ENCODE data around the gene TRIO.

Gene TRIO

DNA sequence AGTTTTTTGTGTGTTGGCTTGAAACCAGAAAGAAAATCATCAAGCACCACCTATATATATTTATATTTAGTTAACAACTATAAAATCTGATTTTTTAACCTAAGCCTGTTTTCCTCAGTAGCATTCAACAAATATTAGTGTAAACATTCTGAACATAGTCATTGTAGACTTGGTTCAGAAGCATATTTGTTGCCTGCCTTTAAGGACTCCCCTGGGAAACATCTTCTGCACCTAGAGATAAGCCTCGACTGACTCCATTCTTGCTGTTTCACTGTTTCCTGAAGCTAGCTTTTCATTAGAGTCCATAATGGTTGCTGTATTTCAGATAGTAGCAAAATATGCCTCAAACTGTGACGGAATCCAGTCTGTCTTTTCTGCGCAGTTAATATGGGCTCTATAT lies 123.5 kb downstream of the TRIO start:
- H3K4me2 ChIP-seq (ENCODE audit: insufficient read depth, low read length, poor library complexity, severe bottlenecking) = no peak overlapping the region
- H3K9me3 ChIP-seq (replicated peaks in 1 of 2; ENCODE audit: control insufficient read depth in 2 of 2, insufficient read depth in 1 of 2, low read depth in 1 of 2, low read length in 2 of 2) = no peaks in the 10 kb centered on the region
- no peak overlapping the region for H2AFZ ChIP-seq (ENCODE audit: low read length)
- H2BK15ac ChIP-seq (ENCODE audit: low read length) = no peak overlapping the region
- H3K4me3 ChIP-seq (ENCODE audit: low read length in 2 of 2) = no peak overlapping the region
- no peak overlapping the region for H2BK120ac ChIP-seq (ENCODE audit: low read depth, low read length)
- H3K27me3 ChIP-seq (ENCODE audit: control insufficient read depth in 3 of 3, insufficient read depth in 3 of 3, low read depth in 1 of 3, low read length in 3 of 3) = no peaks in the 10 kb centered on the region
- H3K23ac ChIP-seq (ENCODE audit: low read depth, low read length, poor library complexity) = no peak overlapping the region
- no peak overlapping the region for H2BK5ac ChIP-seq (ENCODE audit: low read length)
- H3K4ac ChIP-seq (ENCODE audit: low read length) = no peak overlapping the region
- H3K14ac ChIP-seq (ENCODE audit: low read length) = no peak overlapping the region
- H3K18ac ChIP-seq (ENCODE audit: low read length) = no peak overlapping the region
- no peak overlapping the region for H4K91ac ChIP-seq (ENCODE audit: low read depth, low read length, poor library complexity)
- no peak overlapping the region for H2BK12ac ChIP-seq (ENCODE audit: low read length)
- H3K36me3 ChIP-seq (replicated peaks in 1 of 2; ENCODE audit: control insufficient read depth in 2 of 2, insufficient read depth in 2 of 2, low read length in 2 of 2) = peaks cover 0 to 9% of the 10 kb centered on the region in 2 donors
- no peaks in the 10 kb centered on the region for H3K79me1 ChIP-seq (ENCODE audit: low read depth, low read length)
- H2AK5ac ChIP-seq (ENCODE audit: low read depth, low read length) = no peak overlapping the region
- no peak overlapping the region for H3K9ac ChIP-seq (ENCODE audit: low read depth, low read length, poor library complexity)
- no peak for DNase-seq (ENCODE audit: low spot score)
- no peak overlapping the region for H4K8ac ChIP-seq (ENCODE audit: low read depth, low read length)
- H3K27ac ChIP-seq (replicated peaks; ENCODE audit: low read length) = no peak overlapping the region
- no CpG with 5 or more reads among the region's 3 CpGs for WGBS, 2 donors (ENCODE audit: extremely low coverage in 2 of 2, insufficient read length in 2 of 2, insufficient replicate concordance in 1 of 2)
- peaks cover 23 to 27% of the 10 kb centered on the region in 2 donors for H3K4me1 ChIP-seq (ENCODE audit: control insufficient read depth in 2 of 2, insufficient read depth in 1 of 2, low read depth in 1 of 2, low read length in 2 of 2)

DNA sequence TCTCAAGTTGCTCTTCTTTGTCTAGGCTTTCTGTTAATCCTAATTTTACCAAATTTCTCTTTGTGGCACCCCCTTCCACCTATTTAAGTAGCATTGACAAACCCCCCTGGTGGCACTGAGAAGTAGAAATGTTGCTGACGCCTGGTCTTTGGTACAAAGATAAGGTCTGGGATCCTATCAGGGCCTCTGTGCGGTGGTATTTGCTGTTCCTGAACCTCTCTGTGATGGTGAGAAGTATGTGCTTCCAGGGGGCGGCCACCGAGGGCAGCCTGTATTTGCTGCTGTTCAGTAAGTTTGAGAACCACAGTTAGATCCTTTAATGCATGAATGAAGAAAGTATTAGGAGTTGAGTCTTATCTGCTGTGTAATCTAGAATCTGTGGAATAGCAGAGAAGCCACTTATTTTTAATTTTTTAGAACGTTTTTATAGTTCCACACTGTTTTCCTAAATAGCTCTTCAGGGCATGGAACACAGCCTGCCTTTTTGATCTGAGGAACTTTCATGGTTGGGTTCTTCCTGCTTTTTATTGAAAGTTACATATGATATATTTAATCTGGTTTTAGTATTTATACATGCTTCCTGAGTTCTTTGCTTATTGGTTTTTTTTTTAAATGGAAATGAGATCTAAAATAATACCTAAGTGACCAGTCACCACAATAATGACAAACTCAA lies 124.2 kb downstream of the TRIO start:
- no CpG with 5 or more reads among the region's 5 CpGs for WGBS, 2 donors (ENCODE audit: extremely low coverage in 2 of 2, insufficient read length in 2 of 2, insufficient replicate concordance in 1 of 2)
- no peak overlapping the region for H3K23ac ChIP-seq (ENCODE audit: low read depth, low read length, poor library complexity)
- H4K8ac ChIP-seq (ENCODE audit: low read depth, low read length) = no peak overlapping the region
- no peak overlapping the region for H3K9ac ChIP-seq (ENCODE audit: low read depth, low read length, poor library complexity)
- H2AFZ ChIP-seq (ENCODE audit: low read length) = no peak overlapping the region
- no peak overlapping the region for H2BK15ac ChIP-seq (ENCODE audit: low read length)
- H2BK5ac ChIP-seq (ENCODE audit: low read length) = no peak overlapping the region
- no peak overlapping the region for H3K14ac ChIP-seq (ENCODE audit: low read length)
- H3K27me3 ChIP-seq (ENCODE audit: control insufficient read depth in 3 of 3, insufficient read depth in 3 of 3, low read depth in 1 of 3, low read length in 3 of 3) = no peaks in the 10 kb centered on the region
- no peak overlapping the region for H2AK5ac ChIP-seq (ENCODE audit: low read depth, low read length)
- no peak overlapping the region for H3K4me3 ChIP-seq (ENCODE audit: low read length in 2 of 2)
- H3K4me2 ChIP-seq (ENCODE audit: insufficient read depth, low read length, poor library complexity, severe bottlenecking) = no peak overlapping the region
- H3K9me3 ChIP-seq (replicated peaks in 1 of 2; ENCODE audit: control insufficient read depth in 2 of 2, insufficient read depth in 1 of 2, low read depth in 1 of 2, low read length in 2 of 2) = no peaks in the 10 kb centered on the region
- H3K18ac ChIP-seq (ENCODE audit: low read length) = no peak overlapping the region
- peaks cover 20 to 27% of the 10 kb centered on the region in 2 donors for H3K4me1 ChIP-seq (ENCODE audit: control insufficient read depth in 2 of 2, insufficient read depth in 1 of 2, low read depth in 1 of 2, low read length in 2 of 2)
- DNase-seq (ENCODE audit: low spot score) = no peak
- no peak overlapping the region for H3K27ac ChIP-seq (replicated peaks; ENCODE audit: low read length)
- peaks cover 0 to 14% of the 10 kb centered on the region in 2 donors for H3K36me3 ChIP-seq (replicated peaks in 1 of 2; ENCODE audit: control insufficient read depth in 2 of 2, insufficient read depth in 2 of 2, low read length in 2 of 2)
- H2BK120ac ChIP-seq (ENCODE audit: low read depth, low read length) = no peak overlapping the region
- no peak overlapping the region for H4K91ac ChIP-seq (ENCODE audit: low read depth, low read length, poor library complexity)
- H2BK12ac ChIP-seq (ENCODE audit: low read length) = no peak overlapping the region
- H3K79me1 ChIP-seq (ENCODE audit: low read depth, low read length) = no peaks in the 10 kb centered on the region
- no peak overlapping the region for H3K4ac ChIP-seq (ENCODE audit: low read length)

DNA sequence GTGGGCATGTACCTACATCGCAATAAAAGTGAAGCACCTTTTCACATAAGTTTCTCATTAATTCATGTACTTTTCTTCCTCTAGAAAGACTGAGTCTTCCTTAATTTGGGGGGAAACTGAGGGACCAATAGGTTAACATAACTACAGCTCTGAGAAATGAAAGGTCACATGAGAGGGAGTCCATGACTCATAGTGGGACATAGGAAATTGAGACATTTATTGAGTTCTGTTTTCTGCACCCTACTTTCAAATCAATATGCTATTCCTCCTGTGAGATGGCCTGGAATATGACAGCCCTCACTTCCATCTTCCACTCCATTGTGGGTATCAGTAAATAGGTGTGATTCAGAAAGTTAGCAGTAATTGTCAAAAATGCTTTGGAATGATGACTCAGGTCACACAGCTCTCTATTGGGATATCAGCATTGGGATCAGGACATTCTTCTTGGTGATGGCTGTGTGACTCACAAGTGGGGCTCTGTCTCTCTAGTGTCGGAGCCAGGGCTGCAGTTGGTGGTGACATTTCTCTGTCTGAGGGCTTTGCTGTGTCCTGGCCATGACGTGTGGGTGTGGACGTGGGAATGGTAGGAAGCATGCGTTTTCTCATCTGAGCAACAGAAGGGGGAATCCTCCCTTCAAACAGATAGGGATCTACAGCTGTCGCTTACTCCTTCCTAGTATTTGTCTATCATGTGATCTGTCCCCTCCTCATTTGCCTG lies 125.0 kb downstream of the TRIO start:
- no peak overlapping the region for H4K91ac ChIP-seq (ENCODE audit: low read depth, low read length, poor library complexity)
- H2BK15ac ChIP-seq (ENCODE audit: low read length) = no peak overlapping the region
- no peak overlapping the region for H3K27ac ChIP-seq (replicated peaks; ENCODE audit: low read length)
- peaks cover 16 to 27% of the 10 kb centered on the region in 2 donors for H3K4me1 ChIP-seq (ENCODE audit: control insufficient read depth in 2 of 2, insufficient read depth in 1 of 2, low read depth in 1 of 2, low read length in 2 of 2)
- H3K9ac ChIP-seq (ENCODE audit: low read depth, low read length, poor library complexity) = no peak overlapping the region
- no peak overlapping the region for H3K14ac ChIP-seq (ENCODE audit: low read length)
- no peak overlapping the region for H2AFZ ChIP-seq (ENCODE audit: low read length)
- no CpG with 5 or more reads among the region's 6 CpGs for WGBS, 2 donors (ENCODE audit: extremely low coverage in 2 of 2, insufficient read length in 2 of 2, insufficient replicate concordance in 1 of 2)
- no peaks in the 10 kb centered on the region for H3K9me3 ChIP-seq (replicated peaks in 1 of 2; ENCODE audit: control insufficient read depth in 2 of 2, insufficient read depth in 1 of 2, low read depth in 1 of 2, low read length in 2 of 2)
- peaks cover 0 to 15% of the 10 kb centered on the region in 2 donors for H3K36me3 ChIP-seq (replicated peaks in 1 of 2; ENCODE audit: control insufficient read depth in 2 of 2, insufficient read depth in 2 of 2, low read length in 2 of 2)
- no peak overlapping the region for H3K18ac ChIP-seq (ENCODE audit: low read length)
- H2BK5ac ChIP-seq (ENCODE audit: low read length) = no peak overlapping the region
- H3K4me3 ChIP-seq (ENCODE audit: low read length in 2 of 2) = no peak overlapping the region
- no peak overlapping the region for H3K23ac ChIP-seq (ENCODE audit: low read depth, low read length, poor library complexity)
- H3K79me1 ChIP-seq (ENCODE audit: low read depth, low read length) = no peaks in the 10 kb centered on the region
- no peaks in the 10 kb centered on the region for H3K27me3 ChIP-seq (ENCODE audit: control insufficient read depth in 3 of 3, insufficient read depth in 3 of 3, low read depth in 1 of 3, low read length in 3 of 3)
- H2AK5ac ChIP-seq (ENCODE audit: low read depth, low read length) = no peak overlapping the region
- no peak overlapping the region for H4K8ac ChIP-seq (ENCODE audit: low read depth, low read length)
- H2BK12ac ChIP-seq (ENCODE audit: low read length) = no peak overlapping the region
- H2BK120ac ChIP-seq (ENCODE audit: low read depth, low read length) = no peak overlapping the region
- H3K4ac ChIP-seq (ENCODE audit: low read length) = no peak overlapping the region
- DNase-seq (ENCODE audit: low spot score) = no peak
- no peak overlapping the region for H3K4me2 ChIP-seq (ENCODE audit: insufficient read depth, low read length, poor library complexity, severe bottlenecking)

DNA sequence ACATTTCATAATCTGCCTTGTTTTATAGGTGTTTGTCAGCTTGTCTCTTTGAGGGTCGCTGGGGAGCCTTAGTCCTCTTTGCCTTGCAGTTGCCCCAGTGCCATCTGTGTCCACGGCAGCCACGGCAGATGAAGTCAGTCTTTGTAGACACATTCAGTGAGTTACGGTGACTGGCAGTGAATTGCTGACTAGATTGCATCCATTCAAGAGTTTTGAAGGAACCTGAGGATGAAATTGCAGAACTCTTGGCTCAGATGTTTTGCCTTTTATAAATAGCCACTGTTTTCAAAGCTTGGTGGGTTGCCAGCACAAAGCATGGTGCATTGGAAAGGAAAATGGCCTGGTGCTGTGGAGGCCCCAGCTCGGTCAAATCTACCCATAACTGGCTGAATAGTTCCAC lies 125.6 kb downstream of the TRIO start:
- Histone ChIP-seq H3K4me1 (ENCODE audit: control insufficient read depth in 2 of 2, insufficient read depth in 1 of 2, low read depth in 1 of 2, low read length in 2 of 2) (peaks cover 13 to 24% of the 10 kb centered on the region in 2 donors), H2AK5ac (ENCODE audit: low read depth, low read length) (no peak overlapping the region), H3K9me3 (replicated peaks in 1 of 2; ENCODE audit: control insufficient read depth in 2 of 2, insufficient read depth in 1 of 2, low read depth in 1 of 2, low read length in 2 of 2) (no peaks in the 10 kb centered on the region), H3K4me2 (ENCODE audit: insufficient read depth, low read length, poor library complexity, severe bottlenecking) (no peak overlapping the region), H3K14ac (ENCODE audit: low read length) (no peak overlapping the region), H4K8ac (ENCODE audit: low read depth, low read length) (no peak overlapping the region), H3K27ac (replicated peaks; ENCODE audit: low read length) (no peak overlapping the region), H2BK15ac (ENCODE audit: low read length) (no peak overlapping the region), H3K4ac (ENCODE audit: low read length) (no peak overlapping the region), H3K18ac (ENCODE audit: low read length) (no peak overlapping the region), H3K23ac (ENCODE audit: low read depth, low read length, poor library complexity) (no peak overlapping the region), H4K91ac (ENCODE audit: low read depth, low read length, poor library complexity) (no peak overlapping the region), H2BK5ac (ENCODE audit: low read length) (no peak overlapping the region), H2BK120ac (ENCODE audit: low read depth, low read length) (no peak overlapping the region), H3K79me1 (ENCODE audit: low read depth, low read length) (no peaks in the 10 kb centered on the region), H3K36me3 (replicated peaks in 1 of 2; ENCODE audit: control insufficient read depth in 2 of 2, insufficient read depth in 2 of 2, low read length in 2 of 2) (peaks cover 0 to 20% of the 10 kb centered on the region in 2 donors), H2BK12ac (ENCODE audit: low read length) (no peak overlapping the region), H3K9ac (ENCODE audit: low read depth, low read length, poor library complexity) (no peak overlapping the region), H3K4me3 (ENCODE audit: low read length in 2 of 2) (no peak overlapping the region), H3K27me3 (ENCODE audit: control insufficient read depth in 3 of 3, insufficient read depth in 3 of 3, low read depth in 1 of 3, low read length in 3 of 3) (no peaks in the 10 kb centered on the region), H2AFZ (ENCODE audit: low read length) (no peak overlapping the region)
- no peak for DNase-seq (ENCODE audit: low spot score)
- WGBS, 2 donors (ENCODE audit: extremely low coverage in 2 of 2, insufficient read length in 2 of 2, insufficient replicate concordance in 1 of 2) = no CpG with 5 or more reads among the region's 5 CpGs

Data from neuronal stem cell (in vitro differentiated cells).